HG02981 (cell line): ENCODE results near the gene SUN5.

Source experiments
- ATAC-seq: cut with Tn5 transposase; IDR thresholded peaks from one replicate; pipeline ENCODE4 v1.9.1; 2021; ENCODE audit warnings: mild to moderate bottlenecking, moderate library complexity; ENCODE audit not compliant: unreplicated experiment

SUN5 gene

DNA sequence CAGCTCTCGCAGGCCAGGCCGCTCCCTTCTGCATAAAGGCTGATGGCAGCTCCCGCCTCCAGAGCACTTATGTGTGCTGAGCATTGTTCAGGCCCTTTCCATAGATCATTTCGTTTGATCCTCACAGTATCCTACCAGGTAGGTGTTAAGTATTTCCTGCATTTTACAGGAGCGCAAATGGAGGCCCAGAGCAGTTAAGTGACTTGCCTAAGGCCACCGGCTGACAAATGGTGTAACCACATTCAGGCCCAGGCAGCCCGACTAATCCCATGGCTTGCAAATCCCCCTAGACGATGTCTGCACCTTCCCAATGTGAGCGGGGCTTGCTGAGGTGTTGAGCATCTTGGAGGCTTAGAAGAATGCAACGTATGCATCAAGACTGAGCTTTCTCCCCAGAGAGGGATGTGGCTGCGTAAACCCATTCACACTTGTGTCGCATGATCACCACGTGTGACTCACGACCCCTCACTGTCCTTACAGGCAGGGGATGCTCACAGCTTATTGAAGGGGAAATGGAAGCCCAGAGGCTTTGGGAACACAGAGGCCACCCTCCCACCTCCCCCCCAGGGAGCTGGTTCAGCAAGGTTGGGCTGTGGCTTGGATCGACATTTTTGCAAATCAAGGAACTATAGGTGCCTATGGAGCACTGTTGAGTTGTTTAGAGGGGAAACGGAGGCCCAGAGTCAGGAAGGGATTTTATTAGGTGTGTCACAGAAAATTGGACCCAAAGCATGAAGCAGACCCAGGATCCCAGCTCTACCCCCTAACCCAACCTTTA, 10.3 kb upstream of the SUN5 start:
- ATAC-seq = no peak

DNA sequence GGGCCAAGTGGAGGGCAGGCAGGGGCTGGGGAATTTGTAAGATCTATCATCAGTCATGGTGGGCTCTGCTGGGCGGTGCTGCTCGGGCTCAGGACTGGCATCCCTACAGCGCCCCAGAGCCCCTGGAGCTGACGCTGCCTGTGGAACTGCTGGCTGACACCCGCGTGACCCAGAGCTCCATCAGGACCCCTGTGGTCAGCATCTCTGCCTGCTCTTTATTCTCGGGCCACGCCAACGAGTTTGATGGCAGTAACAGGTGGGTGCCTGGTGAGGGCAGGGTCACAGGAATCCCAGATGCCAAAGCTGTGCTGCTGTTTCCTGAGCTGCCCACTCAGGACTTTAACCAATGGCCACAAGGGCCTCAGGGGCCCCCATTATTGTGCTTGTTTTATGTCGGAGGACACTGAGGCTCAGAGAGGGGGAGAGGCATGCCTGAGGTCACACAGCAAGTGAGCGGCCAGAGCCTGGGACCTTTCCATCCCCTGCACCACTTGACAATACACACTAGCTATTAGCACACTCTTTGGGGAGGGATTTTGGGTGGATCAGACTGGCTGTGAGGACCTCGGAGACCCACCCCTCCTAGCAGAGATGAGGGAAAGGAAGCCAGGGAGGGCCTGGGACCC, 9.6 kb upstream of the SUN5 start:
- no peak for ATAC-seq

DNA sequence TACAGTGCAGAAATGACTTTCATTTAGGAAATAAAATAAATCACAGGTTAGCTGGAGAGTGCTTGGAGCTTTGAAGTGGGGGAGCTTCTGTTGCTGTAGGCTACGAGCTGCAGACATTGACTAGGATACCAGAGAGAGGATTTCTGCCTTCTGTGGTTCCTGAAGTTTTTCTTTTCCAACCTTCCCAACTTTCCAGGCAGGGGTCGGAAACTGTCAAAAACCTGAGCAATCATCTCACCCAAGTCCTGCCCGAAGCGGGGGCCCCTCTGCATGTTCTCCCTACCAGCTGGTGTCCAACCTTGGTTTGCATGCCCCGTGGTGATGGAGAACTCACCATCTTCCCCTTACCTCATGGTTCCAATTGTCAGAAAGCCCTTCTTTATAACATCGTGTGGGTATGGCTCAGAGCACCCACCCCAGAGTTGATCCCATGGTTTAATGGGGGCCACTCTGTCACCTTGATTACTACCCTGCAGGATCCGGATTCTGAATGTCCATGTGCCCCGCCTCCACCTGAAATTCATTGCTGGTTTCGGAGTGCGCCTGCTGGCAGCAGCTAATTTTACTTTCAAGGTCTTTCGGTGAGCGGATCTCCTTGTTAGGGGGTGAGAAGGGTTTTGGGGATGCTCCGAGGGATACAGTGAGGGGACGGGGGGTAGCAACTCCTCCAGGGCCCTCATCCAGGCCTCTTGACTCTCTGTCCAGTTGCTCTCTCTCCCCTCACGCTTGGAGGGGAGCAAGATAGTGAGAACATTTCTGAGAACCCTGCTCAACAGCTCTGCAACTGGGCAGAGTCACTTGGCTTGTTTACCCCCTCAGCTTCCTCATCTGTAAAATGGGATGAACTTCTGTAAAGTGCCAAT, 8.3 kb upstream of the SUN5 start:
- no peak for ATAC-seq

DNA sequence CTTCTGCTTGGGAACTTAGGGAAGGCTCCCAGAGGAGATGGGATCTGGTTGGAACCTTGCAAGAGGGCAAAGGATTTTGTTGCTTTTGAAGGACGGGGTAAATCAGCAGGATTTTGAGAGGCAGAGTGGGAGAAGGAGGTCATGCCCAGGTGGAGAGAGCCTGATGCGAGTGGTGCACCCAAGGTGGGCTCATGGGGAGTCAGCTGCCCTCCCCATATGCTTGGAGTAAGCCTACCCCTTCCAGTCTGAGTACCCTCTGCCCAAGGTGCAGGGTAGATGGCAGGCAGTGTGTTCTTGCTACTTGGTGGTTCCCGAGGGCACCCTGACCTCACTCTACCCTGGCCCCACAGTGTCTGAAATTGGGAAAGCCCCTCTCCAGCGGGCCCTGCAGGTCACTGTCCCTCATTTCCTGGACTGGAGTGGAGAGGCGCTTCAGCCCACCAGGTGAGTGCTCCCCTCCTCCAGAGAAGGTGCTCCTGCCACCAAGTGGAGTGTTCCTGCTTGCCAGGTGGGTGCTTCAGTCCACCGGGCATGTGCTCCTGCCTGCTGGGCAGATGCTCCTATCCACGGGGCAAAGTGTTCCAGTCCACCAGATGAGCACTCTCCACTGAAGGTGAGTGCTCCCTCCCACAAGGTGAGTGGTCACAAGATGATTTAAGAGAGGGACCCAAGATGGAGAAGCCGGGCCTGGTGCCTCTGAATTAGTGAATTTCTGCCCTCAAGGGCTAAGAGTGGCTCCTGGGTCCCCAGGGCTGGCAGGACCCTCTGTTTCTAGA, 6.6 kb upstream of the SUN5 start:
- no peak for ATAC-seq

DNA sequence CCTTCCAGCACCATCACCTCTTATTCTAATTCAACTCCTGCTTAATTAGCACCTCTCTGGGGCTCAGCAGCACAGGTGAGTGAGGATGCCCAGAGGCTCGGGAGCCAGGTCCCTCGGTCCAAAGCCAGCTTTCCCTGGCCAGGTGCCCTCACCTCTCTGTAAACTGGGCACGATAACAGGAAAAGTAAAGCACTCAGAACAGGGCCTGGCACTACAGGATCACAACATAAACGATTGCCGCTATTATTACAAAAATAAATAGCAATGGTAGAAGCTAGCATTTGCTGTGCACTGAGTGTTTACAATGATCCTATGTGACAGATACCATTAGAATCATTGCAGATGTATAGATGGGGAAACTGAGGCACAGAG, 5.9 kb upstream of the SUN5 start:
- no peak for ATAC-seq

DNA sequence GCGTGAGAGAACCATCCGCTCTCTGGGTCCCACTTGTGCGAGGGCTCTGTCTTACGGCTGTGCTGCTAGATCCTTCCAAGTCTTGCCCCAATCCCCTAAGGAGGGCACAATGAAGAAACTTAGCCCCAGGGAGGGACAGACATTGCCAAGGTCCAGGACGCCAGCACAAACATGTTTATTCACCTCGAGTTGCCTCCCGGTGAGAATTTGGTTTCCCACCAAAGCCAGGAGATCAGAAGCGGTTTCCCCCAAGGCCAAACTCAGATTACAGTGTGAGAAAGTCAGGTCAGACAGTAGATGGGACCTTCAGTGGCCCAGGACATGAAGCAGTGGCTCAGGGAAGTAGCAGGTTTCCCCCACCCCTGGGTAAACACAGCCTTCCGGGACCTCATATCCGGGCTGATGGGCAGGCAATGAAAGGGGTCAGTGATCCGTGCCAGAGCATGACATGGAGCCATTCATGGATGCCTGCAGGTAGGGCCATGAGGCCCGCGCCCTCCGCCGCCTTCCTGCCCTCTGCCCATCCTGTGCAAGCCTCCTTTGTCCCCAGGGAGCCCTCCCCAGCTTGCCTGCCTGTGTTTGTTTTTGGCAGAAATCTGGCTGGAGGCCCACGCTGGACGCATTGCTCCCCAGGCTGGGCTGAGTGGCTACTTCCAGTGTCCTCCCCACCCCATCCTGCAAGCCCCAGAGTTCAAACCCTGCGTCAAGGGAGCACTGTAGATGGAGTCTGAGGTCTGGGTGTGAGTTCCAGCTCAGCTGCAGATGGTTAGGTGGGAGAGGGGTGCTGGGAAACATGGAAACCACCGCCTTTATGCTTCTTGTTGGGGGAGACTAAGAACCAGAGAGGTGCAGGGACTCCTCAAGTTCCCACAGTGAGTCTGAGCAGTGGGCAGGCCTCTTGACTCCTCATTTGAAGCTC, 5.2 kb upstream of the SUN5 start:
- ATAC-seq = no peak

DNA sequence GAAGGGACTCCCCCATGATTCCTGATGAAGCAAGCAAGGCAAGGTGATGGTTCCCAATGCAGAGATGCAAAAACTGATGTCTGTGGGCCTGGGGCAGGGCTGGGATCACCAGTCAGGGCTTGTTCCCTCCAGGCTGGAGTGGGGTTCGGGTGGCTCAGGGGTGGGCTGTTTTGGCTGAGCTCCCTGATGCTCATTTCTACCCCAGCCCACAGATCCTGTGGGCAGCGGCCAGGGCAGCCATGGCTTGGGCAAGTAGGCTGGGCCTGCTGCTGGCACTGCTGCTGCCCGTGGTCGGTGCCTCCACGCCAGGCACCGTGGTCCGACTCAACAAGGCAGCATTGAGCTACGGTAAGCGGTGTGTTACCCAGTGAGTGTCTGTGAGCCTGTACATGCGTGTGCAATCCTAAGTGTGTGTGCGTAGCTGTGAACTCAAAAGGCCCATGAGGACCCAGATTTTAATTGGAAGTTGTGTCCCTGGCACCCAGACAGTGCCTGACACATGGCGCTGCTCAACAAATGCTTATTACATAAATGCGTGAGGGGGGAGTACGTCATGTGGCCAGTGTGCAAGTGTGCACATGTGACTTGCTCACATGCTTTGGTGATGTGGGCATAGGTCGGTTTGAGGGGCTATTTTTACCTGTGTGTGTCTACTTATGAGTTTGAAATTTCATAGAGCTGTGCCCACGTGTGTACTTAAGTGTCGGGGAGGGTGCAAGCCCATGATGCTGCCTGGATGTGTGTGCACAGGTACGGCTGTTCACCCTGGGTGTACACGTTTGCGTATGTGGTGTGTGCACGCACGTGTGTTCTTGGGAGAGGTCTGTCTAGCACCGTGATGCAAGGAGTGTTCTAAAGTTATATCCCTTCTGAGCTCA, 4.3 kb upstream of the SUN5 start:
- no peak for ATAC-seq

DNA sequence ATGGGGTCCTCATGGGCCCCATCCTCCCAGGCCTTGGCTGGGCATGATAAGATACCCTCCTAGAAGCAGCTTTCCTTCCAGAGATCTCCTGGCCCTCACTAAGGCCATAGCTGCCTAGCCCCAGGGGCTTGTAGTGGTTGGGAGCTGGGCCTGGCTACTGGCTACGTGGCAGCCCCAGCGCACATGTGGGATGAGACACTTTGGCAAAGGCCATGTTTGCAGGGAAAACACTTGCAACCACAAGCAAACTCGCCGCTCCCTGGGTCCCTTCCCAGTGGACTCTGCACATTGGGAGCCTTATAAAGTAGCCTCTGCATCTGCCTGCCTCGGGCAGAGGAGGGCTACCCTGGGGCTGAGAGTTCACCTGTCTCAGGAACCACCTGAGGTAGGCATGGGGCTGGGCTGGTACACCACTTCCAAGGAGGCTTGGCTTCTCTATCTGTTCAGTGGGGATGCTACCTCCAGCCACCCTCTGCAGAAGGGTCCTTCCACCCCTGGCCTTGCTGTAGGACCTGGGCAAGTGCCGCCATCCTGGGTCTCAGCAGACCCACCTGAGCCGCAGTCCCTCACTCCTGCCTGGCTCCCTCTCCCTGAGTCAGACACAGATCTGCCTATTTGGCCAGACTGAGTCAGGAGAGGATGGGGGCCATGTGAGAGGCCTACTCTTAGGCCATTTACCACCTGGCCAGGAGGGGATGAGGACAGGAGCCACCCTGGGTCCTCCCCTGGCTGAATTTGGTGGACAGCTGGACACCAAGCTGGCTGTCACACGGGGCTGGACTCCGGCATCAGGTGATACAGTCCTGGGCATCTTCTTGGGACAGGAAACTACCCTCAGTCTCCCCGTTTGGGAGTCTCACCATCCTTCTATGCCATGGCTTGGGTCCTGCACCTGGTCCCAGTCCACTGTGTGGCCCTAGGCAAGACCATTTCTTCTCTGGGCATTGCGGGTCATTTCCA, 3.4 kb upstream of the SUN5 start, which contains the start of gene BPIFB2:
Gene BPIFB2 (plus strand): TSS at position 329 of the 960 bp plus-strand sequence. CDS start 871 bp downstream, outside the sequence.
- ATAC-seq = no peak

DNA sequence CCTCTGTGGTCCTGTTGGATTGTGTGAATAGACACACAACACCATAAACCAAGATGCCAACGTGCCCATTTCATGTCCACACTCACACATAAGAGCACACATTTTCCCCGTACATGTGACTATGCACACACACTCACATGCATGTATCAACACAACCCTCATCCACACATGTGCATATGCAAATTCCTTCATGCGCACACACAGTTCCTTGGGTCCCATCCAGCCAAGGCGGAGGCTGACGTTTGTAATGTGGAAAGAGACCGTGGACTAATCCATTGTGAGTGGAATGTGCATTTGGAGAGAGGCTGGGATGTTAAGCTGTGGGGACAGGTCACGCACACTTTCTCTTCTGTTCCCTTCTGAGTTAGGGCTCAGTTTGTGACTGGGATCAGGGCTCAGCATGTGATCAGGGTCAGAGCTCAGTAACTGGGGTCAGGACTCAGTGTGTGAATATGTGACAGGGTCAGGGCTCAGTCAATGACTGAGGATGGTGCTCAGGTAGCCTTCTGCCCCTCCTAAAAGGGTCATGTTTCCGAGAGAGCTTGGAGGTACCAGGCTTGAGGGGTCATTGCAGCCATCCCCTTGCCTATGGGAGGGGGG, 2.6 kb upstream of the SUN5 start:
- ATAC-seq = no peak

DNA sequence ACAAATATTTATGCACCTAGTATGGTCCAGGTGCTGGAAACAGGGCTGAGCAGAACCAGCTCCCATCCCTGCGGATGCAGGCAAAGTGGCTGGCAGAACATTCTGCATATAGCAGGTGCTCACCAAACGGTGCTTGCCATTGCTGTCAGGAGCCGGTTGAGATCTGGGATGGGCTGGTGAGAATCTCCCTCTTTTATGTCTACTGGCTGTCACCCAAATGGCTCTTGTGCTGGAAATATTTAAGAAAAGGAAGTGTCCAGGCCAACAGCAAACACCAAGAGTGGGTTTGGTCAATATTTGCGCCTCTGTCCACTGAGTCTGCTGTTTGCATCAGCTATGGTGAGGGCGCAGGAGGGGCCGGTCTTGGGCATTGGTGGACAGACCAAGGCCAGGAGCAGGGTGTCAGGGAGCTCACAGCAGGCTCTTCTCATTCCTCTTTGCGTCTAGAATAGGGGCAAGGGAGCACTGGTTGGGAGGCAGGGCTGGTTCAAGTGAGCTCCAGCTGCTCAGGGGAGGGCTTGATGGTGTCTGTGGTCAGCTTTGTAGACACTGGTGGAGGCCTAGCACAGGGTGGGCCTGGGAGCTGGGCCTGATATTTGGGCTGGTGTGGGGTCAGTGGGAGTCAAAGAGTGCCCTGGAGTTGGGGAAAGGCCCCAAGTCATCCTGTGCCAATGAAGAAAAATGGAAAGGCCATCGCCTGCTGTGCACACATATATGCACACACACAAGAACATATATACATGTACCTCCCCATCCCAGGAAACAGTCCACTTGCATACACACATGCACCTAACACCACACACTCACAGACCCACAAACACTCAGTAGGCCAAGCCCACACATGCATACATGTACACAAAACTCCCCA, 1.9 kb upstream of the SUN5 start:
- no peak for ATAC-seq

DNA sequence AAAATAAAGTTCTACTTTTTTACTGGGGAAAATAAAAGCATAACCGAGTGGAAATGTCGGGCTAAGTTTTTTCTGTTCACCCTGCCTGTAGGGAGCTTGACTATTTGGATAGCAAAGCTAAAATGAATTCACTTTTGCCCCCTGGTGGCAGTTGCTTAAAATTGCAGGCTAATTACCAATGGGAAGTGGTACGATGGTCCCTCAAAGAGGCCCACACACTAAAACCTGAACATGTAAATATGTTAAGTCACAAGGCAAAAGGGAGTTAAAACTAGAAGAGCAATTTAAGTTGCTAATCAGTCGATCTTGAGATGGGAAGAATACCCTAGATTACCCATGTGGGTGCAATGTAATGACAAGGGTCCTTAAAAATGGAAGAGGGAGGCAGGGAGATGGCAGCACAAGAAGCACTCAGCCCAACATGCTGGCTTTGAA, 916 bp upstream of the SUN5 start:
- no peak for ATAC-seq

DNA sequence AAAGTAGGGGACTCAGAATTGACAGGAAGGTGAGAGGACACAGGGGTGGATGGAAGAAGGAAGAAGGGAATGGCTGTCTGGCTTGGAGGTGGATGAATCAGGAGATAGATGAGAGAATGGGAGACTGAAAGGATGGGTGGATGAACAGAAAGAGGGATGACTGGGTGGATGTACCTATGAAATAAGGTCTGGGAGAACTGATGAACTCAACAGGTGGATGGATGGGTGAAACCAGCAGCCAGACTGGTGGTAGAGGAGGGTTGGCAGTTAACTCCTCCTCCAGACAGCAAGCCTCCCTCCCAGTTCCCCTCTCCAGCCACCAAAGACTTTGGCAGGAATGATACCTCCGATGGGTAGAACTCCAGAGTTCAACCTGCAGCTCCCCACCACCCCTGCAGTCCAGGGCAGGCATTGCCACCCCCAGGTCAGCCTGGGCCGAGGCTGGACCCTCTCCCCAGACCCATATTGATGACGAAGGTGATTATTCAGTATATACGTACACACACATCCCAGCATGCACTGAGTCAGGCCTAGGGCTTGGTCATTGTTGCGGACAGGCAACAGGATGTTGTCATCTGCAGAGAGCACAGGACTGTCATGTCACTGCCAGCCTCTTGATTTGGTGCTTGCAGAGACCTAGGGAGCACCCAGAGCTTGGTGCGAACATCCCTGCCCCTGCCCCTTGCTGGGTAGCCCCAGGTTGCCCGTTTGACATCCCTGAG, 2.0 kb downstream of the SUN5 start:
- ATAC-seq = no peak

DNA sequence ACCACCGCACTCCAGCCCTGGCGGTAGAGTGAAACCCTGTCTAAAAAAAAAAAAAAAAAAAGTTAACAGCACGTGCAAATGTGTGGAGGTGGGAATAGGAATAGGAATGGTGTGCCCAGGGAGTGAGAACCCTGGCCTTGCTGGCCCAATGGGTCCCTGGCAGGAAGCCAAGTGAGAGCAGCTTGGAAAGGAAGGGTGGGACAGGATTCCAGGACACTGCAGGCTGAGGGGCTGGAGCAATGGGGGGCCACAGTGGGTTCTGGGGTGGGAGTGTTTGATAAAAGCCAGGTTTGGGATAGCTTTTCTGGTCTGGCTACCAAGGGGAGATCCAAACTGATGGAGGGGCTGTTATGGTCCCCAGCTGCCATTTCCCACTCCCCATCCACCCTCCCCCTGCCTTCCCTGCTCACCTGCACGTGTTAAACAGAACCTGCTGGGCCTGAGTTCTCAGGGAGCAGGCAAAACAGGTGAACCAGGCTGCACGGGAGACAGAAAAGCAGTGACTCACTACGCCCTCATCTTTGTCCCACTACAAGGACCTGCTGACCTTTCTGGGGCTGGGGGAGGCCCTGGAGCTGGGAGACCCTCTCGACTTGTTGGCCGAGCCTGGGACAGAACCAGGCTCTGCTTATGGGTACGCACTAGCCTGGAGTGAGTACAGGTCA, 3.3 kb downstream of the SUN5 start:
- no peak for ATAC-seq

DNA sequence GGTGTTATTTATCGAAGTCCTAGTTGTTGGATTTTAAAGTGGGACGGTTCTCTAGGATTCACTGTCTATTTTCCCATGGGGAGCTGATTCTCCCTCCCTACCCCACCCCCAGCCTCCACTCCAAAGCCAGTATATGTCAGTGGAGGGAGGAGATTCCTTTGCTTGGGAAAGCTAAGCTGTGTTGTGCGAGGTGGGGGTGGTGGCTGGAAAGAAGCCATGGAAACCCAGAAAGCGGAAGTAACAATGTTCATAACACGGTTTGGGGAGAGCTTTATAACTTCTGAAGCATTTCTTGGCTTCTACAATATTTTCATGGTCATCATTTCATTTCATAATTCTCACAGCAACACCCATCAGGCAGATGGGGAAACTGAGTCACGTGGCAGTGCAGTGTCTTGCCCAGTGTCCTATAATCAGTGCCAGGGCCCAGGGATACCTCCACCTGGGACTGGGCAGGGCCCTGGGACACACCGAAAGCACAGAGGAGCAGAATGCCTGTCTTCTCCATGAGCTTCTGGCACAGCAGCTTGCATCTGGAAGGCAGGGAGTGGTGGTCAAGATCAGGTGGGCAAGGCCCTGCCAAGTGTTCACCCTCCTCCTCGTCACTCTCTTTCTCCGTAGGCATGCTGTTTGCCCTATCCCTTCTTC, 4.5 kb downstream of the SUN5 start:
- no peak for ATAC-seq

DNA sequence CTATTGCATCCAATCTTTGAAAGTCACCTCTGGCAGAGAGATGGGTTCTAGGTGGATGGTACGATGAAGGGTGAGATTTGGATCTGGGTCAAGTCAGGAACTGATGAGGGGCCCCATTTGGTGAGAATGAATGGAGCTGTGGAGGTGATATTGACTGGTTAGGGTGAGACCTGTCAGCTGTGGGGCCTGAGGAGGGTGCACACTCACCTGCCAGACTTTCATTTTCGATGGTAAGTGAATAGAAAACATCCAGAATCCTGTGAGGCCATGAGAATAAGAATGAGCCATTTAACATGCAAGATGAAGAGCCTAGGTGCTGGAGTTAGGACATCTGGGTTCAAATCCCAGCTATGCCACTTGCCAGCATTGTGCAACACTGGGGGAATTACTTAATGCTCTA, 6.8 kb downstream of the SUN5 start:
- no peak for ATAC-seq
